Upper lobe of left lung (tissue), 4 donors: ENCODE measurements around the gene MORC2.

Experiments used
- CTCF ChIP-seq, 6 experiments: fragments of 450-650 bp in 4 of 6; fragments of 200-600 bp in 2 of 6; sonication (generic) in 2 of 6; IDR thresholded peaks; one replicate each; pipeline ENCODE4 v1.5.1; 2016 to 2019; ENCODE audit warnings: antibody characterized with exemption in 6 of 6
- EP300 ChIP-seq, 4 donors: sonication (generic); formaldehyde crosslinking; IDR thresholded peaks; one replicate each; pipeline ENCODE4 v1.5.1; 2017; ENCODE audit warnings: antibody characterized with exemption in 4 of 4, control low read depth in 2 of 4
- POLR2A ChIP-seq, 4 donors: fragments of 450-650 bp; IDR thresholded peaks; one replicate each; pipeline ENCODE4 v1.5.1; 2016 to 2017; ENCODE audit warnings: antibody characterized with exemption in 4 of 4, mild to moderate bottlenecking in 2 of 4
- POLR2AphosphoS5 ChIP-seq, 2 donors: sonication (generic); formaldehyde crosslinking; IDR thresholded peaks; one replicate each; pipeline ENCODE4 v1.5.1; 2017; ENCODE audit warnings: antibody characterized with exemption in 2 of 2

DNA sequence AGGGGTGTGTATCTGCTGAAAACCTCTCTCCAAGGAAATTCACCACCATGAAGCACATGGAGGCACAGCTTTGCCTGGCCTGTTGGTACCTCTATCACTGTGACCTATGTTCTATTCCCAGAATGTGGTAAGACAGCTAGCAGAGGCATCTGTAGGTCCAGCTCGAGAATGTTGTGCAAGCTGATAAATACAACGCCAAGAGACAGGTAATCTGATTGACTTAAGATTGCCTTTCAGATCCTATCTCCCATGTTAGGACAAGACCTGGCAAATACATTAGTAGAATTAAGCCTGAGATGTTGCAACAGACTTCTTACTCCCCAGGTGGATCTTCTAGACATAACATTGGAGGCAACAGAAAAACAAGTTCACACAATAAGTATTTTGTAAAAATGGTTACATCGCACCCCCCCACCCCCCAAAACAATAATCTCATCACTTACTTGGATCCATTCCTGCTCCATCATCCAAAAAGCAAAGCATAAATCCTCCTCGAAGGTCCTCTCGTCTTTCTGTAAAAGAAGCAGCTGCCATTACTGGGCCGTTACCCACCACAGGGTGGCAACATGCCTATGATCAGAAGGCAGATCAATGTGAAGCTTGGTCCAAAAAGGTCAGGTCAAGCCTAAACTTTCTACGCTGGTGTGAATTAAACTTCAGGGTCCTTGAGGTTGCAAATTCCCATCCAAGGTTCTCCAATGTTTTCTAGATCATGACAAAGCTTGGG is 18.5 kb downstream of the MORC2 start:
- TF ChIP-seq CTCF (IDR thresholded peaks at IDR 0.05), result no peak
- no peak for TF ChIP-seq EP300 (IDR thresholded peaks at IDR 0.05)
- TF ChIP-seq POLR2AphosphoS5 (IDR thresholded peaks at IDR 0.05), result no peak
- no peak for TF ChIP-seq POLR2A (IDR thresholded peaks at IDR 0.05)
